GM19395 (cell line): ENCODE results near the gene KRTAP5-3.
"Not testable (repeated sequence)": the region's sequence is repeated elsewhere in the genome, so short reads cannot be mapped to it uniquely, and the experiment has no call there.

Experiments
- ATAC-seq: cut with Tn5 transposase; IDR thresholded peaks from one replicate; pipeline ENCODE4 v1.9.1; 2021; ENCODE audit warnings: mild to moderate bottlenecking, moderate library complexity; ENCODE audit not compliant: unreplicated experiment

KRTAP5-3 gene, protein sequence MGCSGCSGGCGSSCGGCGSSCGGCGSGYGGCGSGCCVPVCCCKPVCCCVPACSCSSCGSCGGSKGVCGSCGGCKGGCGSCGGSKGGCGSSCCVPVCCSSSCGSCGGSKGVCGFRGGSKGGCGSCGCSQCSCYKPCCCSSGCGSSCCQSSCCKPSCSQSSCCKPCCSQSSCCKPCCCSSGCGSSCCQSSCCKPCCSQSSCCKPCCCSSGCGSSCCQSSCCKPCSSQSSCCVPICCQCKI

DNA sequence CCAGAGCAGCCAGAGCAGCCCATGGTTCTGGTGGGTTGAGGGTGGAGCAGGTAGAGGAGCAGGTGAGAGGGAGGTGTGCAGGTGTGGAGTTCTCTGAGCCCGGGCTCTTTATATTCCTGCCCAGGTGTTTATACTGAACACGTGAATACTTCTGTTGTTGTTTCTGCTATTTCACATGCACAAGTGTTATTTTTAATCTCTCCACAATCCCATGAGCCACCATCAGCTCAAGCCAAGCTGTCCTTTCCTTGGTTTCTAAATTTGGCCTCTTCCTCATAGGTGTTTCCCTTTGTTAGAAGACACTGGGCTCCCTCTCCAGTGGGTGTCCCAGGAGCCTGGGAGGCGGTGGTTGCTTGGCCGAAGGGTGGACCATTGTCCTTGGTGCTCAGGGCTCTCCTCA lies at the start of gene KRTAP5-3:
KRTAP5-3 (minus strand) TSS at position 101 of the 400 bp plus-strand sequence; CDS start at position 23, 78 bp downstream.
- ATAC-seq: no peak

DNA sequence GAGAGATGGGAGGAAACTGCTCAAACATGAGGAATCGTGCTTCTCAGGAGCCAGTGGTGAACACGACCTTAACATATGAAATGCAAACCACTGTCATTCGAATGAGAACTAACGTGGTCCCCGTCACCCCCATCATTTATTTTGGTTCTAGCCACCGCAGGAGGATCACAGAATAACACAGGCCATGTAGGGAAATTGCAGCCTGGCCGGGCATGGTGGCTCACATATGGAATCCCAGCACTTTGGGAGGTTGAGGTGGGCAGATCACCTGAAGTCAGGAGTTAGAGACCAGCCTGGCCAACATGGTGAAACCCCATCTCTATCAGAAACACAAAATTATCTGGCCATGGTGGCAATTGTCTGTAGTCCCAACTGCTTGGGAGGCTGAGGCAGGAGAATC lies 48.4 kb upstream of the KRTAP5-3 start:
- ATAC-seq: no peak

DNA sequence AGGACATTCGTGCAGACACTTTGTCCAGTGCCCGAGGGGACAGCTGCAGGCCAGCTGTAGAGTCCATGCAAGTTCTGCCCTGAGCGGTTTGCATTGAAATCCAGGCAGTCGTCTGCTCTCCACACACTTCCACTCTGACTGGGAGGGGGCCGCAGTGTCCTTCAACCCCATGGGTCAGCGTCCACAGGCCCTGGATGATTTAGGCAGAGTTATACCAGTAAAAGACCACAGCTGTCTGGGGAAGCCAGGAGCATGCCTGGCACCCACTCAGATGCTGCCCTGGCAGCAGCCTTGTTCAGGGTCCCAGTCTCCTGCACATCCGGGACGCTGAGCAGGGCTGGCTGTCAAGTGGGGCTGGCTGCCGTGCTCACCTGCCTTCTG lies 47.8 kb upstream of the KRTAP5-3 start:
- ATAC-seq: no peak

DNA sequence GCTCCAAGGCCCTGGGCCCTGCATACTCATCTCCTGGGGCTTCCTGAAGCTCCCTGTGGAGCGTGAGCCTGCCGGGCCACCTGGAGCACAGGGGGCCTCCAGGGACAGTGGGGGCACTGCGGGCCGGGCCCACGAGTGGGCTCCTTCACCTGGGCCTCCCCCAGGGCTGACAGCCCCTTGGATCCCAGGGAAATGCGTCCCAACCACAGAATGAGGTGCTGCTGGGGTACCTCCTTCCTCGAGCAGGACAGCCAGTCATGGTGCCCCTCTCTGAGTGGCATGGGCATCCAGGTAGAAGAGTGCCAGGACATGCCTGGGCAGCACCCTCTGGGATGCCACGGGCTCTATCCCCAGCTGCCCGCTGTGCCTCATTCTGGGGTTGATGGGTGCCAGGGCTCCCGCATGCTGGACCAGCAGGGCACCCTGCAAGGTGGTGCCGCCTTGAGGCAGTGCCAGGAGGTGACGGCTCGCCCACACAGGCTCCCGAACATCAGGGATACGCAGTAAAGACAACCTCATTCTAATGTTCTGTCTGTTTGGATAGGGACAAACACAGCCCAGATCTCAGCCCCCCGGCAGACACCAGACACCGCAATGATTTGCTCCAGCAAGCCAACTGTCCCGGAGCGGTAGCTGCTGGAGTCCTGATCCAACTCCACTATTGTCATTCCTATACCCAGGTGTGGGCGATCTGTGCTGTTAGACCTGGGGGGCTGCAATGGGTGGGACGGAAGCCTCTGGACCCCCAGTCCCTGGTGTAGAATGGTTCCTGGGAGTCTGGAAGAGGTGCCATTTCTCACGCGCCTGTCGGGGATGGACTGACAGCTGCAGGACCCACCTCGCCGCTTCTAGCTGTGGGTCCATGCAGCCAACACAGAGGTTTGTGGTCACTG lies 47.2 kb upstream of the KRTAP5-3 start:
- ATAC-seq: no peak

DNA sequence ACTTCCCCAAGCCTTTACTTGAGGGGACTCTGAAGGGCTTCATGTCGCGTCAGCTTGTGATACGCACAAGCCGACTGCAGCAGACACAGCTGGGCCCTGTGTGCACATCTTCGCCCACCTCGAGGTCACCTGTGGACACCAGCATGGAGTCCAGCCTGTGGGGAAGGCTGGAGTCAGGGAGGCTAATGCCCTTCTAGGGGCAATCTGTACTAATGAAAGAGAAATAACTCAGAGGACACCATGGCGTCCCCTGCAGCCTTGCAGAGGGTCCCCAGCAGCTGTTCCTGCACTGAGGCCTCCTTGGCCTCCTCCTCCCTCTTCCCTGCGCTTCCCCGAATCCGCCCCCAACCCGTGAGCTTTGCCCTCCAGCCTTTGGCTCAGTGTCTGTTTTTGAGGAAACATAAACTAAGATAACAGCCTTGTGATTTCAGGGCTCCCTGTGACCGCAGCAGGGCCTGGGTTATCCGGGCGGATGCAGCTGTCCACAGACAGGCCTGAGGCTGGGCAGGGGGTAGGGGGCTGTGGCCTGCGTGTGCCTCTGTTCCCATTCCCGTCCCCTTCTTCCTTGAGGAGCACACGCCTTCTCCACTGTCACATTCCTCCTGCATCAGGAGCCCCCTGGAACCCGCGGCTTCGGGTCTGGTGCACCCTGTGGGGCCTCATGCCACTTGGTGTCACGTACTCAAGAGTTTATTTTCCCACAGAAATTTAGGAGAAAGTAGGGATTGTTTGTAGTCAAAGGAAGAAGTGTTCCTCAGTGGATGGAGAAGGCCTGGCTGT lies 46.3 kb upstream of the KRTAP5-3 start:
- ATAC-seq: no peak

DNA sequence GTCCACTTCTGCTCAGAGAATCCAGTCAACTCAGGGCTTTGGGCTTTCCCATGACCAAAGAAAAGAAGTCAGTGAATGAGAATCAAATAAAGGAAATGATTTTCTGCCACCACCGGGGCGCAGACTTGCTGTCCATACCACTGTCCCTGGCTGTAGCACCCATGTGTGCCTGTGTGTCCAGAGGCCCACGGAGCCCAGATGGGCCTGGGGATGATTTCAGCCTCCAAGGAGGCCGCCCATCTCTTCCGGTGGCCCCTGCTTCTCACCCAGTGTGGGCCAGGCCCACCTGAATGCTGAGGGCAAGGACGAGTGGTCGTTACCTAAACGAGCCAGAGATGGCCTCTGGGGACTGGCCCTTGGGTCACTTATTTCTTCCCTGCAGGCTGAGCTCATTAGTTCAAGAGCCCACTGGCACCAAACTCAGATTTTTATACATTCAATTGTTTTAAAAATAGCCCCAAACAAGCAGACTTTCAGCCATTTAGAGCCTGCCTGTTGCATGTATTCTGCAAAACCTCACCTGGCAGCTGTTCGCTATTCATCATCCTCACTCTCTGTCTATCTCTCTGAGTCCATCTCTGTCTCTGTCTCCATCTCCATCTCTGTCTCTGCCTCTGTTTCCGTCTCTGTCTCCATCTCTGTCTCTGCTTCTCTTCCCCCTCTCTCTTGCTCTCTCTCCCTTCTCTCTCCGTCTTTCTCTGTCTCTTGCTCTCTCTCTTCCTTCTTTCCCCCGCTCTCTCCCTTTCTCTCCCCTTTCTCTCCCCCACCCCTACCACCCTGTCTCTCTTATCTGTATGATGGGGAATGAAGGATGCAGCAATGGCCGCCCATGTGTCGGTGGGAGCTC lies 45.5 kb upstream of the KRTAP5-3 start:
- no peak for ATAC-seq

DNA sequence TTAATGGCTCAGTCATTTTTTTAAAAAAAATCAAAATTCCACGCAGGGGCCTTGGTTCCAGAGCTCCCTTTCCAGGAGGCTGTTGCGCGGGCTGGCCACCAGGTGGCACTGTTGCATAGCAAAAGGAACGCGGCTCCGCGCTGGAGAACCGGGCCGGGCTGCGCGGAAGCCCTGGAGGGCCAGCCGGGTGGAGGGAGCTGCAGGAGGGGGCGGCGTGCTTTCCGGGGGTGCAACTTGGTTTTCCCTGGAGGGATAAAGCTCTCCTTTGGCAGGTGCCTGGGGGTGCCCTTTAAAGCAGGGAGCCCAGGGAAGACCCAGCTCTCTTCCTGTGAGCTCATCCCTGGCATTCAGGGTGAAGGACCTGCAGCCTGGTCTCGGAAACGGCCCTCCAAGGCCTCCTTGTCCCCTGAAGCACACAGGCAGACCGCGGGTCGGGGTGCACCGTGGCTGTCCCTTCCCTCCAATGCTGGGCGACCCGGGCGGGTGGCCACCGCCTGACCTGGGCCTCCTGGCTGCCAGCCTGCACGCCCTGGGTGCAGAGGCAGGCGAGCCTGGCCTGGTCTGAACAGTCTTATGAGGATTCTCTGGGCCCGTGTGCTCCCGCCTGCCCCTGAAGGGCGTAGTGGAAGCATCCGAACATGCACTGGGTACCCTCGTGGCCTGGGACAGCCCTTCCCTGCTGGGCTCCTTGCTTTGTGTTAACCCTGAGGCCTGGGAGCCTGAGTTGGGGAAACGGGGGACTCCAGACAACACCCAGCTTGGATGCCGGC lies 44.7 kb upstream of the KRTAP5-3 start:
- ATAC-seq: no peak

DNA sequence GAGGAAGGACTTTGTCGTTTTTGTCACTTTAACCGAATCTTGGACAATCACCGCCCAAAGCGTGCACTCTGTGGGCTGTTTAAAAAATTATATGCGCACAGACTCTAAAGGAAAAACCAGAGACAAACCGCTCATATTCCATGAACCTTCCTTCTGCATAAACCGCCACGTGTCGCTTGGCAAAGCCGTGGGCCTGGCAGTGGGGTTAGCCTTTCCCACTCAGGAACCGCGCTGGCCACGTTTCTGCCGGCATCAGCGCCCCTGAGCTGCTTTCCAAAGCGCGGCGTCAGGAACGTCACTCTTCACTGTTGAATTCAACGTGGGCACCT lies 44.1 kb upstream of the KRTAP5-3 start:
- ATAC-seq: no peak

DNA sequence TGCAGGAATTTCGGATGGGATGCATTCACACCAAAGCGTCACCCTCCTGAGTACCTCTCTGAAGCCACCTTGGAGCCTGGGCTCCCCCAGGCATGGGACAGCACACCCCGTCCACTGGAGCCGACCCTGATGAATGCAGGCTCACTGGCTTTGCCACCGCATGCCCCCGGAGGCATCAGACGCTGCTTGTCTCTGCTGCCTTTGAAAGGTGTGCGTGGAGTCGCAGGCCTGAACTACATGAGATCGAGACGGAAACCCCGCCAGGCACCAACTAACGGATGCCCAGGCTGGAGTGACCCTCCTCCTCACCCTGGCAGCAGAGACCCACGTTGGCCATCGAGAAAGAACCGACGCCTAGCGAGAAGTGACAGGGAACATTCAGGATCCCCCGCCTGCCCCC lies 43.8 kb upstream of the KRTAP5-3 start:
- no peak for ATAC-seq

DNA sequence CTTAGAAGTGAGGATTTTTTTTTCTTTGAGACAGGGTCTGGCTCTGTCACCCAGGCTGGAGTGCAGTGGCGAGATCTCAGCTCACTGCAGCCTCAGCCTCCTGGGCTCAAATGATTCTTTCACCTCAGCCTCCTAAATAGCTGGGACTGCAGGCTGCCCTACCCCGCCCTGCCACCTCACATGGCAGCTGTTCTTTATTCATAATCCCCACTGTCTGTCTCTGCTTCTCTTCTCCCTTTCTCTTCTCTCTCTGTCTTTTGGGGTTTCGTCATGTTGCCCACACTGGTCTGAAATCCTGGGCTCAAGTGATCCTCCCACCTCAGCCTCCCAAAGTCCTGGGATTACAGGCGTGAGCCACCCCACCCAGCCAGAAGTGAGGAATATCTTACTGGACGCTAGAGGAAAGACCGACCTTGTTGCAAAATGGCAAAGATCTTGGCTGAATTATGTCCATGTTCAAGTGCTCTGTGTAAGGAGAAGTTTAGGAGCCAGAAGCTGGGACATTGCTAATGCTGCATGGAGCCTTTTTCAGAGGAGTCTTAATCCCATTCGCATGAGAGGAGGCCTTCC lies 43.2 kb upstream of the KRTAP5-3 start:
- ATAC-seq: no peak

DNA sequence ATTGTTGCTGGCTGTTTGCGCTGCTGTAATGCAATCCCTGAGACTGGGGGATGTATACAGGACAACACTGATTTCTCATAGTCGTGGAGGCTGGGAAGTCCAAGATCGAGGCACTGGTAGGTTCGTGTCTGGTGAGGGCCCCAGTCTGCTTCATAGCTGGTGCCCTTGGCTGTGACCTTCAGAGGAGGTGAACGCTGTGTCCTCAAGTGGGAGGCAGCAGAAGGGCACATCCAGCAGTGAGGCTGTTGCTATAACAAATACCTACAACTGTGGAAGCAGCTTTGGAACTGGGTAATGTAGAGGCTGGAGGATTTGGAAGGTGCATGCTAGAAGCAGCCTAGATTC lies 42.6 kb upstream of the KRTAP5-3 start:
- ATAC-seq: no peak

DNA sequence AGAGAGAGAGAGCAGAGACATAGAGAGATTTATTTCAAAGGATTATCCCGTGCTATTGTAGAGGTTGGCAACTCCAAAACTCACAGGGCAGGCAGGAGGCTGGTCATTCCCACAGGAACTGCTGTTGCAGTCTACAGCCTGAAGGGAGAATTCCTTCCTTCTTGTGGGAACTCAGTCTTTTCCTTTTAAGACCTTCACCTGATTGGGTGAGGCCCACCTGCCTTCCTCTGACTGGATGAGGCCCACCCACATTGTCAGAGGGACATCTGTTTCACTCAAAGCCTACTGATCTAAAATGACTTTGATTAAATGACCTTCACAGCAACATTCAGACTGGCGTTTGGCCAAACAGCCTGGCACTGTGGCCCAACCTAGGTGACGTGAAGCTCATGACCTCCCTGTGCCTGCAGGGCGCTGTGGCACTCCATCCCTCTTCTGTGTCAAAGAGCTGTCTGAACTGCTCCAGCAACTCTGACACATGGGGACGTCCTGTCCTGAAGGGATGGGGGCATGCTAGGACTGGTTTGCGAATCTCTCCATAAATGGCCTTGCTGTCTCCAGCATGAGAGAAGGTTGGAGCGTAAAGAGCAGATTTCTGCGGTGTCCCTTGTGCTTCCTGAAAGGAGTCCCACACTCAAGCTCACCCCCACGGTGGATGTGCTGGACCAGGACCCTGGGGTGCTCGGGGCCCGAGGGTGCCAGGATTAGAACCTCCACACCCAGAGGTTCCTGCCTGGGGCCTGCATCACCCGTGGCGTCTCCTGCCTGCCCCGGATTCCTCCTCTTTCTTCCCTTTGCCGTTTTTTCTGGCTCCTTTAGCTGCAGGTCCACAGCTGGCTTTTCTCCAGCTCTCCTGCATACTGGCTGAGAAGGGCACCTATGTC lies 42.0 kb upstream of the KRTAP5-3 start:
- no peak for ATAC-seq

DNA sequence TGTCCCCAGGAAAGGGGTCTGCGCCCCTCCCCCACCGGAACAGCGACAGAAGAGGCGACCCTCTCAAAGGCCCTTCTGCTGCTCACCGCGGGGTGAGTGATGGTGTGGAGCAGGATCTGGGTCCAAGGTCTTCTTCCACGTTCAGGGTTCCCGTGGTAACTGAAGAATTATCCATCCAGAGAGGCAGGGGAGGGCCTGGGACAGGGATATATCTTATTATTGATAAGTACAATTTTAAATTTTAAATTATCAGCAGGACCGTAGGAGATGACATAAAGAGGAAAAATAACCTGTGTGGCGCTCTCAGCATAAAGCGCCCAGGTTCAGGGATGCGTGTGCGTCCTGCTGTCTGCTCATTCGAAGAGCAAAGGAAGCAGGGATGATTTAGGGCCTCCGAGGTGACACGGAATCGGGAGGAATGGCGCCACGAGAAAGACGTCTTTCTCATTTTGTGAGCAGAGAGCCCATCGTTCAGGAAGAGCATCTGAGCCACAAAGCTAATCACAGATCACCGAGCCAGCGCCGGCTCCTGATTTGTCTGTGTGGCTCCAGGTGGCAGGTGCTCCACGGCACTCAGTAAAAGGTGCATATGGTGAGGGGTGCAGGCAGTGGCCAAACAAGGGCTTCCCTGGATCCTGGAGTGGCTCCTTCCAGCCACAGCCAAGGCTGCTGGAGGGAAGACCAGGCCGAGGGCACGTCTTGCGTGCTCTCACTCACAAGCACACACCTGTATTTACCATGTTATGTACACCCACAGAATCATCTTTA lies 40.6 kb upstream of the KRTAP5-3 start:
- no peak for ATAC-seq

DNA sequence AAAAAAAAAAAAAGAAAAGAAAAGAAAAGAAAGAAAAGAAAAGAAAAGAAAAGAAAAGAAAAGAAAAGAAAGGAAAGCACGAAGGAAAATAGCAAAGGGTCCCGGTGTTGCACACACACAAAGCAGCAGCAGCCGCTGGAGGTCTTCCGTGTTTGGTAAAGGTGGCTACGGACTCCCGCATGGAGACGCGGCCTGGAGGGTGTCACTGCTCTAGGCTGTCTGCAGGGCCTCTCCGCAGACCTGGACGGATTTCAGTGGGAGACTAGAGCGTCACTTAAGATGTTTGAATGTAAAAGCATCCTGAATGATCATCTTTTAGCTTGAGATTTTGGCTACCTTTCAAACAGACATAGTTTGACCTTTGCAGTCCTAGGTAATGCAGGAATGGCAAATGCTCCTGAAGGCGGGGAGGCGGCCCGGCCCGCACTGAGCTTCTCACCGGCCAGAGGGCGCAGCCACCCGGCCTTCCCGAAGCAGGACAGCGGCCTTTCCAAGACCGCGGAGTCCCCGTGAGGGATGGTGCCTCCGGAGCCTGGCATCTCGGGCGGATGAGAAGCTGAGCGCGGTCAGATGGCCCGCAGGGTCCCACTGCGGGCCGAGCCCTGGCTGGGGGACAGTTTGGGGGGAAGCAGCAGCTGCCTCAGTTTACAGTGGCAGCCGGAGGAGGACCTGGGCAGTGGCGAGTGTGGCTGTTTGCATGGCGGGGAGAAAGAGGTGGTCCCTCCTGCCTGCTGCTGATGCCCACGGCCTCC lies 39.8 kb upstream of the KRTAP5-3 start:
- no peak for ATAC-seq

DNA sequence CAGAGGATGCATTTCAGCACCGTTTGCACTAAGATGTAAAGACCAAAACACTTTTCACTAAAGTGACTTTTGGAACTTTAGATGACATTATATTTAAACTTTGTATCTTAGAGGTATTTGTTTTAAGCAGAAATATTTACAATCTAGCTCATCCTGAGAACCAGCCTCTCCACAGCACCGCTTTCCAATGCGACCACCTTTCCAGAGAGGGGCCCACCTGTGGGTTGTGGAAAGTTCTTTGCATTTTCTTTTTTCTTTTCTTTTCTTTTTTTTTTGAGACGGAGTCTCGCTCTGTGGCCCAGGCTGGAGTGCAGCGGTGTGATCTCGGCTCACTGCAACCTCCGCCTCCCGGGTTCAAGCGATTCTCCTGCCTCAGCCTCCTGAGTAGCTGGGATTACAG lies 38.3 kb upstream of the KRTAP5-3 start:
- ATAC-seq: not testable (repeated sequence)

DNA sequence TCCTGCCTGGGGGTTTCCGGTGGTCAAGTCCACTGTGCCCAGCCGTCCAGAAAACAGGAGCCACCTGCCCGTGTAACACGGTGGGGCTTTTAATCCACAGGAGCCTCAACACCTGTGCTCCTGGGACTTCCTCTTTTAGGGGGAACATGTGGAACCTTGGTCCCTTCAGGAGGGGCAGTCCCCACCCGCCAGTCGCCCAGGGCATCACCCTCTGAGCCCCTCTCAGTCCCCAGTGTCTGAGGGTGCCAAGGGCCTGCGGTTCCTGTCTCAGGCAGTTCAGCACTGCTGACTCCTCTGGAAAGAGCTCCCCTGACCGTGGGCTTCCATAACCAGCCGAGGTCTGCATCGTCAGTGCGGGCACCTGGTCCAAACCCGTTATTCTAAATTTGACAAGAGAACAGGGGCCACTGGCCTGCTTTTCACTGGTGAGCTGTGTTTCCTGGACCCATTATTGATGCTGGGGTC lies 37.1 kb upstream of the KRTAP5-3 start:
- ATAC-seq: no peak

DNA sequence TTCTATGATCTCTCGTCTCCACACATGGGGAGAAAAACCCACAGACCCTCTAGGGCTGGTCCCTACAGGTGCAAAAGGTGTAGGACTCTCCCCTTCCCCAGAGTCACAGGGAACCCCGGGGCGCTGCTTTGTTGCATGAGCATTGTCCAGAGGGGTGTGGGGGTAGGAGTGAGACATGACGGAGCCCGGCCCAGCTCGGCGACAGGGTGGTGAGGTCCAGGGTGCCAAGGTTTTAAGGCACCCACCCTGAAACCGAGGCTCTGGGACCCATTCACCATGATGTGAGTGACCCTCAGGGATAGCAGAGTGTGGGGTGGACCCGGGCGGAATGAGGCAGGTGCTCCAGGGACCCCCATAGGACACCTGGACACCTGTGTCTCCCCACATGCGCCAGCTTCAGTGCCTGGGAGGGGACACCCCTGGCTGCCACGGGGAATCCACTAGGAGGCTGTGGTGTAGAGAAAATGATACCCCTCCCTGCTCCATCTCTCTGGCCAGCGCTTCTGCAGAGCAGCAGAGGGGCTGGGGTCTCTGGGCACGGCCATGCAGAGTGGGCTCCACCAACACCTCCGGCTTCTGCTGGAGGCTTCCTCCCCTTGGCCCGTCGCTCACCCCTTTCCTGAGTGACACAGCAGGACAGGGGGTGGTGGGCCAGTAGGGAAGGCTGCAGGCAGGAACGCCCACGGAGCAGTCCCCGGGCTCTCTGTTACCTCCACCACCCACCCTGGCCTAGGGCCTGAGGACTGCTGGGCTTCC lies 36.5 kb upstream of the KRTAP5-3 start:
- ATAC-seq: no peak
